Measurements from ENCODE around the gene NLRP6. TPM values are rescaled to one million over a fixed set of nuclear protein-coding genes. Genes with fewer than 3 reads are reported as not detected.

The NLRP6 gene
- polyA plus RNA-seq, 1 of the 3 experiments (the other 2 are of a cell fraction): not detected

- WGBS (ENCODE audit: low lambda C conversion rate): 73% methylated on average over 18 of the region's 19 CpGs
- Histone ChIP-seq H3K9ac (no peak overlapping the region), H2AFZ (ENCODE audit: low read depth) (no peak overlapping the region)
These were observed 48.8 kb downstream of the NLRP6 start for GRCh38 chr11:326842-327580.

More at GRCh38 chr11:326842-327580, 48.8 kb downstream of the NLRP6 start:
- Histone ChIP-seq H3K4me3 (ENCODE audit: low read depth in 2 of 2, low read length in 1 of 2) (no peak overlapping the region), H3K9me3 (no peaks in the 10 kb centered on the region), H3K79me2 (ENCODE audit: insufficient read depth) (no peaks in the 10 kb centered on the region), H3K9me2 (no peaks in the 10 kb centered on the region), H4K20me1 (ENCODE audit: insufficient read depth) (no peaks in the 10 kb centered on the region), H3K27ac (ENCODE audit: low read depth in 2 of 2, low read length in 1 of 2) (no peak overlapping the region), H3F3A (replicated peaks; ENCODE audit: insufficient read depth) (no peaks in the 10 kb centered on the region), H3K27me3 (ENCODE audit: insufficient read depth) (no peaks in the 10 kb centered on the region), H3K4me2 (no peak overlapping the region), H3K4me1 (ENCODE audit: control insufficient read depth in 1 of 2, insufficient read depth in 2 of 2, low read depth in 1 of 2, low read length in 1 of 2) (no peaks in the 10 kb centered on the region; a peak in 1 of 4 replicates), H3K36me3 (replicated peaks in 1 of 2; ENCODE audit: control insufficient read depth in 1 of 2, insufficient read depth in 2 of 2, low read length in 1 of 2) (no peaks in the 10 kb centered on the region)
- DNase-seq: peak; percentile 14
- TF ChIP-seq REST (IDR thresholded peaks at IDR 0.05; ENCODE audit: low read depth, low read length): no peak
- no peak for TF ChIP-seq EZH2phosphoT487 (IDR thresholded peaks at IDR 0.05; ENCODE audit: borderline replicate concordance, low read depth)
- TF ChIP-seq EP300 (IDR thresholded peaks at IDR 0.05; ENCODE audit: borderline replicate concordance in 1 of 2, low read depth in 1 of 2, low read length in 1 of 2): no peak
- TF ChIP-seq FOXM1 (IDR thresholded peaks at IDR 0.05; ENCODE audit: low read depth): no peak
- TF ChIP-seq SIN3A (IDR thresholded peaks at IDR 0.05; ENCODE audit: borderline replicate concordance, low read depth, low read length): no peak
- TF ChIP-seq NFIC (IDR thresholded peaks at IDR 0.05; ENCODE audit: borderline replicate concordance): no peak
- TF ChIP-seq SMC3 (IDR thresholded peaks at IDR 0.05; ENCODE audit: low read depth, low read length): no peak
- no peak for TF ChIP-seq FOXJ3 (CRISPR knock-in tag; IDR thresholded peaks at IDR 0.05)
- TF ChIP-seq MAX (IDR thresholded peaks at IDR 0.05; ENCODE audit: low read depth): no peak
- no peak for TF ChIP-seq FOSL2 (IDR thresholded peaks at IDR 0.05; ENCODE audit: borderline replicate concordance, low read depth)
- no peak for TF ChIP-seq MXI1 (IDR thresholded peaks at IDR 0.05; ENCODE audit: low read depth, low read length)
- TF ChIP-seq RAD21 (IDR thresholded peaks at IDR 0.05; ENCODE audit: low read length): no peak
- no peak for TF ChIP-seq RFX5 (IDR thresholded peaks at IDR 0.05; ENCODE audit: low read length)
- no peak for TF ChIP-seq CTCF (IDR thresholded peaks at IDR 0.05)
- no peak for TF ChIP-seq JUND (IDR thresholded peaks at IDR 0.05)
- TF ChIP-seq GABPA (IDR thresholded peaks at IDR 0.05; ENCODE audit: low read depth): no peak
- ChIA-PET CTCF (interaction anchor here (1.3 kb wide), 2 partner anchors 22 to 70 kb away, joined by 3 to 4 read pairs; no protein-coding TSS in a partner anchor), POLR2A (no interaction called here)

Data from SK-N-SH (cell line).